GM23338 (cell line): ENCODE data around the gene TMEM59L. TPM values are rescaled to one million over a fixed set of nuclear protein-coding genes. Genes with fewer than 3 reads are reported as not detected.

Experiments
- ATAC-seq: fragments of 200-7000 bp; cut with Tn5 transposase; 3 replicates; pipeline ENCODE4 v1.9.1; 2020
- DNase-seq: peaks from one replicate; pipeline ENCODE4 v3.0.0-alpha.2; 2015; ENCODE audit warnings: low spot score
- H2AFZ ChIP-seq: fragments of 200-600 bp; sonication (generic); 2 replicates; pipeline ENCODE4 v1.8.0; 2016; ENCODE audit warnings: antibody characterized with exemption, mild to moderate bottlenecking, moderate library complexity
- H3F3A ChIP-seq: fragments of 200-600 bp; sonication (generic); replicated peaks from 2 replicates; pipeline ENCODE4 v1.8.0; 2017; ENCODE audit warnings: antibody characterized with exemption, mixed run types, low read depth
- H3K27ac ChIP-seq: fragments of 200-600 bp; sonication (generic); 2 replicates; pipeline ENCODE4 v1.6.1; 2016; ENCODE audit warnings: low read depth
- H3K27me3 ChIP-seq: fragments of 200-600 bp; sonication (generic); 2 replicates; pipeline ENCODE4 v1.8.0; 2016; ENCODE audit warnings: mild to moderate bottlenecking, mixed run types, moderate library complexity; ENCODE audit not compliant: insufficient read depth
- H3K36me3 ChIP-seq: fragments of 200-600 bp; sonication (generic); 2 replicates; pipeline ENCODE4 v1.8.0; 2016; ENCODE audit warnings: mild to moderate bottlenecking; ENCODE audit not compliant: insufficient read depth
- H3K4me1 ChIP-seq: fragments of 200-600 bp; sonication (generic); 2 replicates; pipeline ENCODE4 v1.8.0; 2016; ENCODE audit warnings: mild to moderate bottlenecking, moderate library complexity; ENCODE audit not compliant: insufficient read depth
- H3K4me2 ChIP-seq: fragments of 200-600 bp; sonication (generic); 2 replicates; pipeline ENCODE4 v1.7.1; 2017; ENCODE audit warnings: mixed run types
- H3K4me3 ChIP-seq: fragments of 200-600 bp; sonication (generic); 2 replicates; pipeline ENCODE4 v1.6.1; 2016; ENCODE audit warnings: mixed run types
- H3K79me2 ChIP-seq: fragments of 200-600 bp; sonication (generic); replicated peaks from 2 replicates; pipeline ENCODE4 v1.8.0; 2017; ENCODE audit warnings: mild to moderate bottlenecking; ENCODE audit not compliant: insufficient read depth
- H3K9me2 ChIP-seq: fragments of 200-600 bp; sonication (generic); 2 replicates; pipeline ENCODE4 v1.8.0; 2017; ENCODE audit not compliant: insufficient read depth
- H4K20me1 ChIP-seq: fragments of 200-600 bp; sonication (generic); replicated peaks from 2 replicates; pipeline ENCODE4 v1.8.0; 2017; ENCODE audit warnings: mild to moderate bottlenecking; ENCODE audit not compliant: insufficient read depth
- H3K27ac Mint-ChIP-seq: 2 replicates; pipeline ENCODE4 v1.8.0; 2020; ENCODE audit warnings: inconsistent platforms, mild to moderate bottlenecking, moderate library complexity, mixed read lengths
- H3K27me3 Mint-ChIP-seq: 3 replicates; pipeline ENCODE4 v1.8.0; 2022; ENCODE audit warnings: low read depth, mild to moderate bottlenecking, moderate library complexity, mixed read lengths, inconsistent platforms; ENCODE audit not compliant: insufficient read depth, poor library complexity
- H3K36me3 Mint-ChIP-seq: 3 replicates; pipeline ENCODE4 v1.8.0; 2021; ENCODE audit warnings: low read depth, mild to moderate bottlenecking, inconsistent platforms, moderate library complexity, mixed read lengths
- H3K4me1 Mint-ChIP-seq: 3 replicates; pipeline ENCODE4 v1.8.0; 2020; ENCODE audit warnings: mild to moderate bottlenecking, inconsistent platforms, mixed read lengths
- H3K4me3 Mint-ChIP-seq: 3 replicates; pipeline ENCODE4 v1.8.0; 2021; ENCODE audit warnings: moderate library complexity, mild to moderate bottlenecking, inconsistent platforms, mixed read lengths
- H3K9me3 Mint-ChIP-seq: 3 replicates; pipeline ENCODE4 v1.8.0; 2020; ENCODE audit warnings: moderate library complexity, mild to moderate bottlenecking, inconsistent platforms, mixed read lengths
- CREB1 ChIP-seq: fragments of 250-450 bp; sonication (Bioruptor Pico); IDR thresholded peaks from 2 replicates; pipeline ENCODE4 v1.5.0; 2020; ENCODE audit warnings: low read depth, mild to moderate bottlenecking, moderate library complexity
- EZH2 ChIP-seq: fragments of 200-600 bp; sonication (generic); IDR thresholded peaks from one replicate; pipeline ENCODE4 v1.8.0; 2017; ENCODE audit warnings: antibody characterized with exemption, mild to moderate bottlenecking, low read depth; ENCODE audit not compliant: unreplicated experiment
- EZH2phosphoT487 ChIP-seq: fragments of 200-600 bp; sonication (generic); IDR thresholded peaks from one replicate; pipeline ENCODE4 v1.8.1; 2018; ENCODE audit warnings: antibody characterized with exemption; ENCODE audit not compliant: unreplicated experiment
- NANOG ChIP-seq: IDR thresholded peaks from 2 replicates; pipeline ENCODE4 v1.6.1; 2016; ENCODE audit warnings: antibody characterized with exemption, borderline replicate concordance
- POLR2AphosphoS5 ChIP-seq: IDR thresholded peaks from 2 replicates; pipeline ENCODE4 v1.6.1; 2016; ENCODE audit warnings: antibody characterized with exemption, low read depth
- STAT1 ChIP-seq: IDR thresholded peaks from one replicate; pipeline ENCODE4 v1.6.1; 2016; ENCODE audit warnings: antibody characterized with exemption; ENCODE audit not compliant: unreplicated experiment
- ZNF114 ChIP-seq: fragments of 250-450 bp; sonication (Bioruptor Pico); IDR thresholded peaks from 2 replicates; pipeline ENCODE4 v1.5.0; 2020; ENCODE audit warnings: mild to moderate bottlenecking, moderate library complexity
- ZNF331 ChIP-seq: fragments of 250-450 bp; sonication (Bioruptor Pico); IDR thresholded peaks from 2 replicates; pipeline ENCODE4 v1.5.0; 2020; ENCODE audit warnings: low read depth, mild to moderate bottlenecking, moderate library complexity
- polyA plus RNA-seq: library from polyadenylated mRNA; unstranded; fragments of >200 nt; fragmentation: Nextera tagmentation; extraction: Ambion mirVana; gene quantifications from 2 replicates; pipeline ENCODE4 v1.2.1, GENCODE V29; 2016
- total RNA-seq: library from RNA; depleted of rRNA; stranded (reverse); fragments of >200 nt; shearing (Covaris generic); gene quantifications from 2 replicates; pipeline ENCODE4 v1.2.3, GENCODE V29; 2014
- TF ChIP-seq, protein P1 (sequence below), 2 experiments: fragments of 200-600 bp in 1 of 2; sonication (generic) in 1 of 2; conservative IDR thresholded peaks; 2 replicates each; pipeline versions ENCODE4 v1.5.1 to v1.6.1; 2016 to 2017; ENCODE audit warnings: antibody characterized with exemption in 2 of 2, low read depth in 2 of 2, mild to moderate bottlenecking in 2 of 2, moderate library complexity in 1 of 2
- TF ChIP-seq, protein P2 (sequence below): fragments of 250-450 bp; sonication (Bioruptor Pico); IDR thresholded peaks from 2 replicates; pipeline ENCODE4 v1.5.0; 2020; ENCODE audit warnings: mild to moderate bottlenecking, moderate library complexity
- TF ChIP-seq, protein P3 (sequence below): IDR thresholded peaks from 2 replicates; pipeline ENCODE4 v1.6.1; 2016; ENCODE audit warnings: antibody characterized with exemption

Gene TMEM59L
- total and polyA plus RNA-seq, 2 experiments from 2014 or later = 9.8 to 15.7 TPM

DNA sequence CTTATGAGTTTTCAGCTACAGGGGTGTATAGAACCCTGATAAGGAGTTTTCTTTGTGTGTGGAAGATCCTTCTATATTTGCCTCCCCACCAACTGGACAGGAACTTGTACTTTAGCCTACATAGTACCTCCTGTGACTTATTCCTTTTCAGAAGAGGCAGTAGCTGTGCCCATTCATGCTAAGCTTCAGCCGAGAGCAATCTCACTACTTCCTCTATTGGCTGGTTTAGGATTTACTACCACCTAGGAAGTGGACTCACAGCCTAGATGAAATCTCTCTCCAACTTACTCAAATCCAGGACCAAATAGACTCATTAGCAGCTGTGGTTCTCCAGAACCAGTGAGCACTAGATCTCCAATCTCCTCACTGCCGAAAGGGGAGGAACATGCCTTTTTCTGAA is 26.4 kb upstream of the TMEM59L start:
- Histone ChIP-seq H3F3A (peaks cover 14% of the 10 kb centered on the region), H3K9me2 (no peaks in the 10 kb centered on the region), H3K27ac (no peak overlapping the region), H3K27me3 (no peaks in the 10 kb centered on the region), H4K20me1 (no peaks in the 10 kb centered on the region; the same call in 1 of the 2 replicates), H3K4me1 (peaks cover 7% of the 10 kb centered on the region; the same call in 1 of the 2 replicates), H3K4me3 (no peak overlapping the region), H2AFZ (no peak overlapping the region), H3K4me2 (no peak overlapping the region), H3K36me3 (no peaks in the 10 kb centered on the region), H3K79me2 (peaks cover 3% of the 10 kb centered on the region; the same call in 1 of the 2 replicates)
- DNase-seq (no peak), ATAC-seq (no peak)
- peaks cover 15% of the 10 kb centered on the region for H3K4me1 Mint-ChIP-seq
- H3K4me3 Mint-ChIP-seq = no peak overlapping the region
- H3K27ac Mint-ChIP-seq = no peak overlapping the region
- H3K36me3 Mint-ChIP-seq = peaks cover 10% of the 10 kb centered on the region
- peaks cover 35% of the 10 kb centered on the region for H3K27me3 Mint-ChIP-seq
- H3K9me3 Mint-ChIP-seq = 0 out of 3 replicates have a peak, but pooled peaks cover 4% of the 10 kb centered on the region
- no peak for TF ChIP-seq CREB1
- TF ChIP-seq, protein P1, sequence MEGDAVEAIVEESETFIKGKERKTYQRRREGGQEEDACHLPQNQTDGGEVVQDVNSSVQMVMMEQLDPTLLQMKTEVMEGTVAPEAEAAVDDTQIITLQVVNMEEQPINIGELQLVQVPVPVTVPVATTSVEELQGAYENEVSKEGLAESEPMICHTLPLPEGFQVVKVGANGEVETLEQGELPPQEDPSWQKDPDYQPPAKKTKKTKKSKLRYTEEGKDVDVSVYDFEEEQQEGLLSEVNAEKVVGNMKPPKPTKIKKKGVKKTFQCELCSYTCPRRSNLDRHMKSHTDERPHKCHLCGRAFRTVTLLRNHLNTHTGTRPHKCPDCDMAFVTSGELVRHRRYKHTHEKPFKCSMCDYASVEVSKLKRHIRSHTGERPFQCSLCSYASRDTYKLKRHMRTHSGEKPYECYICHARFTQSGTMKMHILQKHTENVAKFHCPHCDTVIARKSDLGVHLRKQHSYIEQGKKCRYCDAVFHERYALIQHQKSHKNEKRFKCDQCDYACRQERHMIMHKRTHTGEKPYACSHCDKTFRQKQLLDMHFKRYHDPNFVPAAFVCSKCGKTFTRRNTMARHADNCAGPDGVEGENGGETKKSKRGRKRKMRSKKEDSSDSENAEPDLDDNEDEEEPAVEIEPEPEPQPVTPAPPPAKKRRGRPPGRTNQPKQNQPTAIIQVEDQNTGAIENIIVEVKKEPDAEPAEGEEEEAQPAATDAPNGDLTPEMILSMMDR (conservative IDR thresholded peaks at IDR 0.05; ENCODE audit: low read depth in 2 of 2) = no peak
- TF ChIP-seq ZNF331 = no peak
- no peak for TF ChIP-seq ZNF114
- TF ChIP-seq NANOG = no peak
- TF ChIP-seq STAT1 = no peak
- TF ChIP-seq, protein P2, sequence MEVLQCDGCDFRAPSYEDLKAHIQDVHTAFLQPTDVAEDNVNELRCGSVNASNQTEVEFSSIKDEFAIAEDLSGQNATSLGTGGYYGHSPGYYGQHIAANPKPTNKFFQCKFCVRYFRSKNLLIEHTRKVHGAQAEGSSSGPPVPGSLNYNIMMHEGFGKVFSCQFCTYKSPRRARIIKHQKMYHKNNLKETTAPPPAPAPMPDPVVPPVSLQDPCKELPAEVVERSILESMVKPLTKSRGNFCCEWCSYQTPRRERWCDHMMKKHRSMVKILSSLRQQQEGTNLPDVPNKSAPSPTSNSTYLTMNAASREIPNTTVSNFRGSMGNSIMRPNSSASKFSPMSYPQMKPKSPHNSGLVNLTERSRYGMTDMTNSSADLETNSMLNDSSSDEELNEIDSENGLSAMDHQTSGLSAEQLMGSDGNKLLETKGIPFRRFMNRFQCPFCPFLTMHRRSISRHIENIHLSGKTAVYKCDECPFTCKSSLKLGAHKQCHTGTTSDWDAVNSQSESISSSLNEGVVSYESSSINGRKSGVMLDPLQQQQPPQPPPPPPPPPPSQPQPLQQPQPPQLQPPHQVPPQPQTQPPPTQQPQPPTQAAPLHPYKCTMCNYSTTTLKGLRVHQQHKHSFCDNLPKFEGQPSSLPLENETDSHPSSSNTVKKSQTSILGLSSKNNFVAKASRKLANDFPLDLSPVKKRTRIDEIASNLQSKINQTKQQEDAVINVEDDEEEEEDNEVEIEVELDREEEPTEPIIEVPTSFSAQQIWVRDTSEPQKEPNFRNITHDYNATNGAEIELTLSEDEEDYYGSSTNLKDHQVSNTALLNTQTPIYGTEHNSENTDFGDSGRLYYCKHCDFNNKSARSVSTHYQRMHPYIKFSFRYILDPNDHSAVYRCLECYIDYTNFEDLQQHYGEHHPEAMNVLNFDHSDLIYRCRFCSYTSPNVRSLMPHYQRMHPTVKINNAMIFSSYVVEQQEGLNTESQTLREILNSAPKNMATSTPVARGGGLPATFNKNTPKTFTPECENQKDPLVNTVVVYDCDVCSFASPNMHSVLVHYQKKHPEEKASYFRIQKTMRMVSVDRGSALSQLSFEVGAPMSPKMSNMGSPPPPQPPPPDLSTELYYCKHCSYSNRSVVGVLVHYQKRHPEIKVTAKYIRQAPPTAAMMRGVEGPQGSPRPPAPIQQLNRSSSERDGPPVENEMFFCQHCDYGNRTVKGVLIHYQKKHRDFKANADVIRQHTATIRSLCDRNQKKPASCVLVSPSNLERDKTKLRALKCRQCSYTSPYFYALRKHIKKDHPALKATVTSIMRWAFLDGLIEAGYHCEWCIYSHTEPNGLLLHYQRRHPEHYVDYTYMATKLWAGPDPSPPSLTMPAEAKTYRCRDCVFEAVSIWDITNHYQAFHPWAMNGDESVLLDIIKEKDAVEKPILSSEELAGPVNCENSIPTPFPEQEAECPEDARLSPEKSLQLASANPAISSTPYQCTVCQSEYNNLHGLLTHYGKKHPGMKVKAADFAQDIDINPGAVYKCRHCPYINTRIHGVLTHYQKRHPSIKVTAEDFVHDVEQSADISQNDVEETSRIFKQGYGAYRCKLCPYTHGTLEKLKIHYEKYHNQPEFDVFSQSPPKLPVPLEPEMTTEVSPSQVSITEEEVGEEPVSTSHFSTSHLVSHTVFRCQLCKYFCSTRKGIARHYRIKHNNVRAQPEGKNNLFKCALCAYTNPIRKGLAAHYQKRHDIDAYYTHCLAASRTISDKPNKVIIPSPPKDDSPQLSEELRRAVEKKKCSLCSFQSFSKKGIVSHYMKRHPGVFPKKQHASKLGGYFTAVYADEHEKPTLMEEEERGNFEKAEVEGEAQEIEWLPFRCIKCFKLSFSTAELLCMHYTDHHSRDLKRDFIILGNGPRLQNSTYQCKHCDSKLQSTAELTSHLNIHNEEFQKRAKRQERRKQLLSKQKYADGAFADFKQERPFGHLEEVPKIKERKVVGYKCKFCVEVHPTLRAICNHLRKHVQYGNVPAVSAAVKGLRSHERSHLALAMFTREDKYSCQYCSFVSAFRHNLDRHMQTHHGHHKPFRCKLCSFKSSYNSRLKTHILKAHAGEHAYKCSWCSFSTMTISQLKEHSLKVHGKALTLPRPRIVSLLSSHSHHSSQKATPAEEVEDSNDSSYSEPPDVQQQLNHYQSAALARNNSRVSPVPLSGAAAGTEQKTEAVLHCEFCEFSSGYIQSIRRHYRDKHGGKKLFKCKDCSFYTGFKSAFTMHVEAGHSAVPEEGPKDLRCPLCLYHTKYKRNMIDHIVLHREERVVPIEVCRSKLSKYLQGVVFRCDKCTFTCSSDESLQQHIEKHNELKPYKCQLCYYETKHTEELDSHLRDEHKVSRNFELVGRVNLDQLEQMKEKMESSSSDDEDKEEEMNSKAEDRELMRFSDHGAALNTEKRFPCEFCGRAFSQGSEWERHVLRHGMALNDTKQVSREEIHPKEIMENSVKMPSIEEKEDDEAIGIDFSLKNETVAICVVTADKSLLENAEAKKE (CRISPR knock-in tag) = no peak
- TF ChIP-seq EZH2phosphoT487 = no peak
- TF ChIP-seq EZH2 = no peak
- TF ChIP-seq, protein P3, sequence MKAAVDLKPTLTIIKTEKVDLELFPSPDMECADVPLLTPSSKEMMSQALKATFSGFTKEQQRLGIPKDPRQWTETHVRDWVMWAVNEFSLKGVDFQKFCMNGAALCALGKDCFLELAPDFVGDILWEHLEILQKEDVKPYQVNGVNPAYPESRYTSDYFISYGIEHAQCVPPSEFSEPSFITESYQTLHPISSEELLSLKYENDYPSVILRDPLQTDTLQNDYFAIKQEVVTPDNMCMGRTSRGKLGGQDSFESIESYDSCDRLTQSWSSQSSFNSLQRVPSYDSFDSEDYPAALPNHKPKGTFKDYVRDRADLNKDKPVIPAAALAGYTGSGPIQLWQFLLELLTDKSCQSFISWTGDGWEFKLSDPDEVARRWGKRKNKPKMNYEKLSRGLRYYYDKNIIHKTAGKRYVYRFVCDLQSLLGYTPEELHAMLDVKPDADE = no peak
- TF ChIP-seq POLR2AphosphoS5 = no peak
